PC-9 (cell line): Measurements from ENCODE around the gene CNTF.

Experiments used
- EZH2 ChIP-seq: fragments of 200-600 bp; sonication (generic); IDR thresholded peaks from 2 replicates; pipeline ENCODE4 v1.8.0; 2017; ENCODE audit warnings: antibody characterized with exemption, low read depth
- TF ChIP-seq, protein P1 (sequence below): fragments of 200-600 bp; sonication (generic); conservative IDR thresholded peaks from 2 replicates; pipeline ENCODE4 v1.6.1; 2017; ENCODE audit warnings: mixed run types, antibody characterized with exemption, mild to moderate bottlenecking, moderate library complexity

- TF ChIP-seq, protein P1, sequence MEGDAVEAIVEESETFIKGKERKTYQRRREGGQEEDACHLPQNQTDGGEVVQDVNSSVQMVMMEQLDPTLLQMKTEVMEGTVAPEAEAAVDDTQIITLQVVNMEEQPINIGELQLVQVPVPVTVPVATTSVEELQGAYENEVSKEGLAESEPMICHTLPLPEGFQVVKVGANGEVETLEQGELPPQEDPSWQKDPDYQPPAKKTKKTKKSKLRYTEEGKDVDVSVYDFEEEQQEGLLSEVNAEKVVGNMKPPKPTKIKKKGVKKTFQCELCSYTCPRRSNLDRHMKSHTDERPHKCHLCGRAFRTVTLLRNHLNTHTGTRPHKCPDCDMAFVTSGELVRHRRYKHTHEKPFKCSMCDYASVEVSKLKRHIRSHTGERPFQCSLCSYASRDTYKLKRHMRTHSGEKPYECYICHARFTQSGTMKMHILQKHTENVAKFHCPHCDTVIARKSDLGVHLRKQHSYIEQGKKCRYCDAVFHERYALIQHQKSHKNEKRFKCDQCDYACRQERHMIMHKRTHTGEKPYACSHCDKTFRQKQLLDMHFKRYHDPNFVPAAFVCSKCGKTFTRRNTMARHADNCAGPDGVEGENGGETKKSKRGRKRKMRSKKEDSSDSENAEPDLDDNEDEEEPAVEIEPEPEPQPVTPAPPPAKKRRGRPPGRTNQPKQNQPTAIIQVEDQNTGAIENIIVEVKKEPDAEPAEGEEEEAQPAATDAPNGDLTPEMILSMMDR: no peak
- TF ChIP-seq EZH2: no peak
Observed at GRCh38 chr11:58608331-58608730, 14.1 kb upstream of the CNTF start.
